ENCODE measurements around the gene ZNF827.

Gene ZNF827

GRCh38 chr4:145722561-145722960, 216.1 kb downstream of the ZNF827 start:
- DNase-seq: no peak

- DNase-seq: no peak
Observed at GRCh38 chr4:145720656-145721055, 218.0 kb downstream of the ZNF827 start.

GRCh38 chr4:145719752-145720624, 218.6 kb downstream of the ZNF827 start:
- no peak for DNase-seq

GRCh38 chr4:145716661-145717200, 221.9 kb downstream of the ZNF827 start:
- no peak for DNase-seq

GRCh38 chr4:145716200-145716599, 222.4 kb downstream of the ZNF827 start:
- no peak for DNase-seq

- no peak for DNase-seq
Observed at GRCh38 chr4:145709843-145710242, 228.8 kb downstream of the ZNF827 start.

- DNase-seq: no peak
Observed at GRCh38 chr4:145709336-145709735, 229.3 kb downstream of the ZNF827 start.
